NCI-H460 (cell line): ENCODE measurements around the gene LHPP. TPM values are rescaled to one million over a fixed set of nuclear protein-coding genes. Genes with fewer than 3 reads are reported as not detected.

ENCODE experiments used
- DNase-seq: peaks from one replicate; pipeline ENCODE4 v3.0.0-alpha.2; 2016; ENCODE audit warnings: low read depth; ENCODE audit errors: extremely low read depth
- total RNA-seq: library from RNA; depleted of rRNA; stranded (reverse); fragments of >200 nt; shearing (Covaris generic); gene quantifications from 2 replicates; pipeline ENCODE4 v1.2.3, GENCODE V29; 2014

LHPP gene
- total RNA-seq, 1 experiment from 2014 or later: 1.6 TPM

DNA sequence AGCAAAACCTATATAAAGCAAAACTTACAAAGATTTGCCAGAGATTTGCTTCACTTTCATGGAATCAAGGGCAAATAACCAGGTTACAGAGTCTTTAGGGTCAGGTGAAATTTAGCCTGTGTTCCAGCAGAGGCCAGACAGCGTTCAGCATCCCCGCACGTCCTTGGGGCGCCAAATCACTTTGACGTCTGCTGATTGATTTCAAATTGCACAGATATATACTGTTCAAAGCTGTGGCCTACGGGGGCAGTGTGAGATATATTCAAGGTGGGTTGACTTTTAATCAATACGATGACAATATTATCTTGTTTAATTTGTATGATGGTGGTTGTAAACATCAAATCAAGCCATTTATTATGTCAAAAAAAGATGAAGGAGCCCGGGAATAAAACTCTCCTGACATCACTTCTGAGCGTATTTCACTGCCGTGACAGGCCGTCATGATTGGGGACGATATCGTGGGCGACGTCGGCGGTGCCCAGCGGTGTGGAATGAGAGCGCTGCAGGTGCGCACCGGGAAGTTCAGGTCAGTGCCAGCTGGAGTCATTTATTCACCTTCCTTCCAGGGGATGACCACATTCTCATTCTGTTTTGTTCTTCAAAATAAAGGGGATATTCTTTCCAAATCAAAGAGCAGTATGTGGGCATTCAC, 55.2 kb downstream of the LHPP start:
- no peak for DNase-seq

DNA sequence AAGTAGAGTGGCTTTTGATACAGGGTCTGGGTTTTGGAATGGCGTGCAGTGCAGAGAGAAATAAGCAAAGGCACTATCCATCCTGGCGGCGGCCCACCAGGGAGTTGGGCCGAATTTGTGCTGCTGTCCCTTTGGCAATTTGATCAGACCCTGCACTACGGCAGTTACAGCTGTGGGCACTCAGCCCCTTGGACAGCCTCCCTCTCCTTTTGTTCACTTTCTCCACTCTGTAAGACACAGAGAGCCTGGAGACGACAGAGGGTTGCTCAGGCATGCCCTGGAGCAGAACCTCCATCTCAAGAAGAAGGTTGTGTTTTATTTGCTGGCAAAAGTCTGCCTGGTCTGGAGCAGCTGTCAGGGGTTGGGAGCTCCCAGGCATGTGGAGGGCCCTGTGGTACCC, 55.8 kb downstream of the LHPP start:
- DNase-seq: no peak

DNA sequence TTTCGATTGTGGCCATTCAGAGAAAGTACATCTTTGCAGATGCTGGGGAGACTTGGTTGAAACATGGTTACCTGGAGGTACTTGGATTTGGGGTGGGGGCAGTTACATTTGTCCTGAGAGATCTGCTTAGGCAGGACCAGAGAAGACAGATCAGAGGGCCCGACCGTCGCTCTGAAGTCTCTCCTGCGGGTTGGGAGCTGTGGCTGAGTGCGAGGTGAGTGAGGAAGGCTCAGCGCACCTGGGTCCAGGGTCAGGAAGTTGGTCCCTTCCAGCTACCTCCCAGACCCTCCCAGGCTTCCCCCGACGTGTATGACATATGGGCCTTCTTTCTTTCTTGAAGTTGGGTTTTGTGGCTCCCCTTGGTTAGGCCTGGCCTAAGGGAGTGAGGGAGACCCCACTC, 56.3 kb downstream of the LHPP start:
- no peak for DNase-seq

DNA sequence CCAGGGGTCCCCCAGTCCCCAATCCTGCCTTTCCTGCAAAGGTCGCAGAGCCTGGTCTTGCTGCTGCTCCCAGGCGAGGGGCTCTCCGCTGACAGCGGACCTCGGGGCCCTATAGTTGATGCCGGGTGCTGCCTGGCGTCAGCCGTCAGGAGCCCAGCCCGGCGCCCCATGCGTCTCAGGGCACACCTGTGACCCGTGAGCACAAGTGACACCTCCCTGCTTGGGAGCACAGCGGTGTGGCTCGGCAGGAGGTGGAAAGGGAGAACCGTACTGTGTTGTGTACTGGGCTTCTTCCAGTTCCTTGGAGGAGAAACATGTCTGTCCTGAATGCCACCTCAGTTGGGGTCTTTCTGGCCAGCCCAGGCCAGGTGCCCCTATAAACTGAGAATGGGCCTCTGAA, 56.7 kb downstream of the LHPP start:
- DNase-seq: no peak

DNA sequence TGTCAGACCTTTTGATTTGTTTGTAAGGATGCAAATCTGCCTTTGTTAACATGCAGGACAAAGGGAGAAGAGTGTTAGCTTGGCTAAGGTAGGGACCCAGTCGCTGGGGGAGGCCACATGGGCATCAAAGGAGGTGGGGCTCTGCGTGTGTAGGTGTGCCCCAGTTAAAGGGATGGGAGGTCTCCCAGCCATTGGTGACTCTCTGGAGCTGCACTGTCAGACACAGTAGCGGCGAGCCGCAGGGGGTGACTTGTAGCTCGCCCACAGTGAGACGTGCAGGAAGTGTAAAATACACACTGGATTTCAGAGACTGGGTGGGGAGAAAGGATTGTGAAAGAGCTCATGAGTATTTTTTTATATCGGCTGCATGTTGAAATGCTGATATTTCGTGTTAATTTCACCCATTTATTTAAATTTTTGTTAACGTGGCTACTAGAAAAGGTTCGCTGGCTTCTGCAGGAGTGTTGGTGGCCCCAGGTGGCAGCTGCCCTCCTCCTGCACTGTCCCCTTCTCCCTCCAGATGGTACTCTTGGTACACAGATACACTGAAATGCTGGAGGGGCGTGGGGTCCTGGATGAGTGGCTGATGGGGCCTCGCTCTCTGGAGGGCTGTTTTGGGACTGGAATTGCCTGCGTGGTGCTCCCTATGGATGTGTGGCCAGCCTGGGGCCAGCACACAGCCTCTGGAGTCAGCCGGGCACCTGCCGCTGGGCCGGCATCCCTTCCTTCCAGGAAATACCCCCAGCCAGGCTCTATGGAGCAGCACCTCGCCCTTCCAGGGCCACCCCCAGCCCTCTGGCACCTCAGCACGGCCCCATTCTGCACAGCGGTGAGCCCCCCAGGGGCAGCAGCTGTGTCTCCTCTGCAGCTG, 59.2 kb downstream of the LHPP start:
- no peak for DNase-seq

DNA sequence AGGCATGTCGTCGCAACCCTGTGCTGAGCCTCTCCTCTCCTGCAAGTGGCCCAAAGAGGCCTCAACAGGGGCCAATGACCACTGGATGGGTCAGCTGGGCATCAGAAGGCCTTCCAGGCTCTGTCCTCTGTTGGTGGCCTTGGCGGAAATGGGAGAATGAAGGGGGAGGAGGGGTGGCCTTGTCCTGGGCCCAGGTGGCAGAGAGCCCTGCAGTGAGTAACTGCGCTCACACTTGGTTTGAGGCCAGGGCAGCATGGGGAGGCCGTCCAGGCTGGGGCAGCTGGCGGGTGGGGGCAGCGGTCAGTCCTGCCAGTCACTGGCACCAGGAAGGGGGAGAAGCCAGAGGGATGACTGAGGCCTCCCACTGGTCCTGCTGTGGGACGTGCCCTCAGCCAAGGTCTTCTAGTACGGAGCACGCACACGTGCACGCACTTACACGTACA, 59.8 kb downstream of the LHPP start:
- DNase-seq: no peak

DNA sequence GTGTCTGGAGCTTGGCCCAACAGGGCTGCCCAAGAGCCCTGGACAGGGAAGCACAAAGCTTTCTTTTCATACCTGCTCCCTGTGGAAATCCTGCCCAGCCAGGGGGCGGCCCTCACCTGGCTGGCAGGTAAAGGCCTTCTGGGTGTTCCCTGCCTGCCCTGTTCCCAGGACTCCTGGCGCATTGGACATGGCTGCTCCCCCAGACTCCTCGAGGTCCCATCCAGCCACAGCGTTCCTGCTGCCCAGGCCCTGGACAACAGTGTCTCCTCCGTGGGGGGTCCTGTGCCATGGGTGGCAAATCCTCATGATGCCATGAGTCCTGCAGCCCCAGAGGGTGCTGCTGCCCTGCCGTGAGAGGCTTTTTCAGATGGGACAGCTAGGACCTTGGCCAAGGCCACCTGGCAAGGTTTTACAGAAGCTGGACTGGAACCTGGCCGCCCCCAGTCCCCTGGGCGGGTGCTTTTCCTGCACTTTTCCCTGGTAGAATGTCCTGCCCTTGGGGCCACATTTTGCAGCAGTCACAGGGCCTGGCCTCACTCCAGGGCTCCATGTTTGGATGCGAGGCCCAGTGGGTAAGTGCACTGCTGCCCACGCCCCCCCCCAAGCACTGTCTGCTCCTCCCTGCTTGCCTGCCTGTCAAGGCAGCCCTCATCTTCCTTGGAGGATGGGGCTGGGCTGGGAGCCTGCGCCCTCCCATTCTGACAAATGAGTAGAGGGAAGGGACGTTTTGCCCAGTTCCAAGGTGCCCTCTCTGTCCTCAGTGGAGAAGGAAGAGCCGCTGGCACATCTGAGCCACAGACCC, 60.7 kb downstream of the LHPP start:
- no peak for DNase-seq

DNA sequence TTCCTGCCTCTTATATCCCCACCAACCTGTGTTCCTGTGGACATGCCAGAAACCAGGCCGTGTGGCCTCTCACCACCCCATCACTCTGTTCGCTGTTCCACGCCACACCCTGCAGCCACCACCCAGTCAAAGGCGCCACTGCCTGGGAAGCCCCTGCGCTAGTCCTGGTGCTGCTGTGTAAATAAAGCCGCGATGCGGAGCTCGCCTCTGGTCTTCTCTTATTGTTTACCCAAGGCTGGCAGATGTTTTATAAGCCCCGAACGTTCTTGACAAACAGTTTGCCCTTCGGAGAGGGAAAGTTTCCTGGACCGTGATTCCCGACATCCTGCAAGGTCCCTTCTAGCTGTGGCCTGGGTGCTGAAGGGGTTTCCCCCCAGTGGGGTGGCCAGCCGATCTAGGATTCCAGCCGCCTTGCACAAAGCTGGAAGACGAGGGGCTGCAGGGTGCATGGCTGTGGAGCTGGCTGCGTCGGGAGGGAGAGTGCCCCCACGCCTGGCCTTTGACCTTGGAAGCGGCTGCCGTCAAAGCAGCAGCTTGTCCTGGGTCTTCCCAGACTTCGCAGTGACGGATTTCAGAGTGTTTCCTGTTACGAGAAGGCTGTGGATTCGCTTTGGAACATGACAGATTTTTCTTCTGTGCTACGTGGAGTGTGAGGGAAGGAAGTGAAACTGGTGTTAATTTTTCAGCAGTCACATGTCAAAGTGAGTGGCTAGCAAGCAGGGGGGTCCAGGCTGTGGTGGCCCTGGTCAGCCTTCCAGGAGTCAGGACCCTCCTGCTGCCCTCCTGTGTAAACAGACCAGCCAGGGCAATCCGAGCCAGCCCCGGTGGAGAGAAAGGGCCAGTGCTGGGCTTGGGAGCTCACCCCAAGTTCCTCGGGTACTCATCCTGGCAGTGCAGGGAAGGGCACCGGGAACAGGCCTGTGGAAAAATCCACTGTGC, 61.6 kb downstream of the LHPP start:
- DNase-seq: no peak

DNA sequence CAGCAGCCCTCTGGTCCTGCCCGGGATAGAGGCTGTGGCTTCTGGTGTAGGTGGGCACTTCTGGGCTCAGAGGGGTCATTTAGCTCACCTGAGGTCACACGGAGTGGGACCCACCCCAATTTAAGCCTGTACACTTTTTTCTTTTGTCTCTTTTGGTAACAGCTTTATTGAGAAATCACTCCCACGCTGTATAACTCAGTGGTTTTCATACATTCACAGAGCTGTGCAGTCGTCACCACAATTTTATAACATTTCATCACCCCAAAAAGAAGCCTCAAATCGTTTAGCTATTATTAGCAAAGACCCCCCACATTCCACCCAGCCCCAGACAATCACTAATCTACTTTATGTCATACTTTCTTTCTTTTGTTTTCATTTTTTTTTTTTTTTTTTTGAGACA, 62.3 kb downstream of the LHPP start:
- DNase-seq: no peak

DNA sequence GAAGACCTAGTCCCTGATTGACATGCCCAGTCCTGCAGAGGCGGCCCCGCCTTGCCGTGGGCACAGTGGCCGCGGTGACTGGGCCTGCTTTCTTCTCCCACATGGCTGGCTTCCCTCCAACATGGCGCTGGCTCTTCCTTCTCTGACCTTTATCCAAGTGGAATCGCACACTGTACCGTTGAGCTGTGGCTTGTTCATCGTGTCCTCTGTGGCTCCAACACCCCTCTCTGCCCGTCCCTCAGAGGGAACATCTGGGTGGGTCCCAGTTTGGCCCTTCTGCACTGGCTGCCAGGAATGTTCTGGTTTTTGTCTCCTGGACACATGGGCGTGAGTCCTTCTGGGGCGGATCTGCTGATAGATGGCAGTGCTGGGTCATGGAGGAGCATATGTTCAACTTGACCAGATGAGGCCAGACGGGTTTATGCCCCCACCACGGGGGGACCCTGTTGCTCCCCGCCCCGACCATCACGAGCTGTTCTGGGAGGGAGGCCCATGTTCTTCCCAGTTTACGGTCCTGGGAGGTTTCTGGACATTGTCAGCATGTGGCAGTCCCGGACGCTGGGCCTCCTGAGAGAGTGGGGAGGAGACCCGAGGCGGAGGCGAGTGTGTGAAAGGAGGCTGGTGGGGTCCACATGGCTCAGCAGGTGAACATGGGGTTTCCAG, 63.5 kb downstream of the LHPP start:
- no peak for DNase-seq

DNA sequence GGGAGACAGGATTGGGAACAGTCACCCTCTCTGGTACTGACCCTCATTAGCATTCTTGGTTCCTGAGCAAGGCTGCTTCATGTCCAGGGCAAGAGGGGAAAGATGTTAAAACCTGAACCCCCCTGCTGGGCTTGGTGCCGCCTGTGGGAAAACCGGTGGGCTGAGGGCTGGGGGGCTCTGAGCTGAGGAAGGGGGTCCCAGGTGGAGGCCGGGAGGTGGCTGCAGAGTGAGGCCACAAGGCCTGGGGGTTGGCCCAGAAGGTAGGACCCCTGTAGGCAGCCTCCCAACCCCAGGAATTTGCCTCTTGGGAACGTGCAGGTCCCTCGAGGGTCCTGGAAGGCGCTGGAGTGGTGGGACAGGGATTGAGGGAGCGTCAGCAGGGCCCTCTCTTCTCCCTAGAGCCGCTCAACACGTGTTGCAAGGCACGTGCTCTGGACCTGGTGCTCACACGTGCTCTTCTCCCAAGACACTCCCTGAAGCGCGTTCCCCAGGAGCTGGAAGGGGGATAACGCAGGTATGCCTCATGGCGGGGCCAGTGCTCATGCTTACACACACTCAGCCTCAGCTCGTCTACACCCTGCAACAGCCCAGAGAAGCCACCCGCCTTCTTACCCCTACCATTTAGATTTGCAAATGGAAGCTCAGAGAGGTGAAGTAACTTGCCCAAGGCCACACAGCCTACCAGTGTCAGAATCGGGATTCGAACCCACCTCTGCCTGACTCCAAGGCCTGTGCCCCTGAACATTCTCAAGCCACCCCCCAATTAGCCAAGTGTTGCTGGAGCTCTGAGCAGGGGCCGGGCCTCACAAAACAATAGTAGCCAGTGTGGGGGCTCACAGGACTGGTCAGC, 64.4 kb downstream of the LHPP start:
- no peak for DNase-seq

DNA sequence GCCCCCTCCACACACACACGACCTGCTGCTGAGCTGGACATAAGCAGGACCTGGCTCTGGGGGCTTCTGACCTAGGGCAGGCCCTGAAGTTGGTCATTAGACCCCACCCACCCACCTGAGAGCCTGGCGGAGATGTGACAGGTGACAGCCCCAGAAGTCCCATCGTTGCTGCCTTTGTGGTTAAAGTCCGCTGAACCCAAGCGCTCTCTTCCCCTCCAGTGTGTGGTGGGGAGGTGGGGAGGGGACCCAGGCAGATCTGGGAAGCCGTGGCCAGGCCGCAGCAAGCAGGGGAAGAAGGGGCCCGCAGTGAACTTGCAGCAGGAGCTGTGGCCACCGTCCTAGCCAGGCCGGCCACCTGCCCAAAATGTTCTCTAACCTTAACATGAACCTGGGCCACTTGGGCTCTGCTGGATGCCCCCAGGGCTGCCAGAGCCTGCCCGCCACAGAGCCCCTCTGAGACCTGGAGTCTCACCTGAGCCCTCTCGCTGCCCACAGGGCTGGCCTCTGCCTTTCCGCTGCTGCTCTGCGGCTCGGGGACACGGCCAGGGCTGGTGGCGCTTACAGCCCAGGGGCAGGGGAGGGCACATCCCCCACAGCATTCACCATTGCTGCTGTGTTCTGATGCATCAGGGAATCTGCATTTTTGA, 65.1 kb downstream of the LHPP start:
- DNase-seq: no peak

DNA sequence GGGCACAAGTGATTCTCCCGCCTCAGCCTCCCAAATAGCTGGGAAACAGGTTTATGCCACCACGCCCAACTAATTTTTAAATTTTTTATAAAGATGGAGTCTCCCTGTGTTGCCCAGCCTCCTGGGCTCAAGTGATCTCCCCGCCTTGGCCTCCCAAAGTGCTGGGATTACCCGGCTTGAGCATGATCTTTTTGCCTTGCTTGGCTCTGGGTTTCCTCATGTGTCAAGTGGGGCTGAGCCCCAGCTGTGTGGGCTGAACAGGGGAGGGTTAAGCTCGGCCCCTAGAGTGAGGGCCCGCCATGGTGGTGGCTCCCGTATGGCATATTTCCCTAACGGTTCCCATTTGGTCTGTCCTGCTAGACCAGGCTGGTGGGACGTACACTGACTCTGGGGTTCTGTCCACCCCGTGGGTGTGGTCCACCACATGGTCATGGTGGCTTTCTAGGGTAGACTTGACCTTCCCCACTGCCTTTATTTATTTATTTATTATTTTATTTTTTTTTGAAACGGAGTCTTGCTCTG, 66.3 kb downstream of the LHPP start:
- no peak for DNase-seq

DNA sequence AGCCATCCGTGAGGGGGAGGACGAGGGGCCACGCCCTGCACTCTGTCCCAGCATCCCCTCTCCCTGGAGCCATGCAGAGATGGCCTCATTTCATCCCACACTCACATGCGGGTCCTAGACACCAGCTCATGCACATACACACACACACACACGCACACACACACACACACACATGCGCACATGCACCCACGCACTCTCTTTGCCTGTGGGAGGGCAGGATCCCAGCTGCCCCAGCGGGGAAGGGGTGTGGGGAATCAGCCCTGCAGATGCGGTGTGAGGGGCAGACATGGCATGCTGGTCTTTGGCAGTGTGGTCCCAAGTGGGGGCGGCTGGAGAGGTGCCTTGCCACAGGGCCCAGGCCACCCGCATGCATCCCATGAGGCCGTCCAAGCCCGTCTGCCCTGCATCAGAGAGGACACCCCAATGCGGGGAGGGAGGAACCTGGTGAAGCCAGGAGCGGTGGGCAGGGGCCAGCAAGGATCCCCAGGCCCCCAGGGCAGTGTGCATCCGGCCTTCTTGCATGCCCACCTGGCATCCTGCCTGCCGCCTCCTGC, 68.1 kb downstream of the LHPP start:
- no peak for DNase-seq

DNA sequence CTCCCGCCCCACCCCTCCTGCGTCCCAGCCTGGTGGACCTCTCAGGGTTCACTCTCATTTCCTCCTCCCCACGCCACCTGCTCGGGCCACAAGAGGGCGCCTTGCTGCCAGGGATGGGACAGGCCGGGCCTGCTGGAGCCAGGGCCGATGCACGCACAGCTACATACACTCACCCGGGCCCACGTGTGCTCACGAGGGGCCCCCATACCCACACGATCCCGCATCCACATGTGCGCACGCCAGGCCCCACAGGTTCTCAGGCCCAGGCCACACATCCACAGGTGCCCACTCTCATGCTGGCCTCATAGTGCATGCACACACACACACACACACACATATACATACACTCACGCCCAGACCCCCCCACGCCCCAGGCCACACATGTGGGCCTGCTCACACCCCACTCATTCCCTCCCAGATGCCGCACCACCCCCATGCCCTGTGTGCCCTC, 68.6 kb downstream of the LHPP start:
- DNase-seq: peak; percentile 82

DNA sequence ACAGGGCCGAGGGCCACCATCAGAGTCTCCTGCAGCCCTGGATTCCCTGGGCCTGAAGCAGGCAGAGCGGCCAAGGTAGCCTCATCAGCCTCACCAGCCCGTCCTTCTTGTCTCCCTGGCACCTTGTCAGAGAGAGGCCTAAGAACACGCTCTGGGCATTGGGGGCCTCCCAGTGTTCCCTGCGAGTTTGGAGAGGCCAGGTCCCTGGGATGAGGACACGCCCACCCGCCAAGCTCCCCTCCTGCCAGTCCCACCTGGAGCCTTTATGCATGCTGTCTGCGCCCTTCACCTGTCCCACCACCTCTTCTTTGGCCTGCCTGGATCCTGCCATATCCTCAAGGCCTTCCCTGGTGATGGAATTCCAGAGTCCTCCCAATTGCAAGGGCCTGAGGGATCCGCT, 69.2 kb downstream of the LHPP start:
- DNase-seq: no peak

DNA sequence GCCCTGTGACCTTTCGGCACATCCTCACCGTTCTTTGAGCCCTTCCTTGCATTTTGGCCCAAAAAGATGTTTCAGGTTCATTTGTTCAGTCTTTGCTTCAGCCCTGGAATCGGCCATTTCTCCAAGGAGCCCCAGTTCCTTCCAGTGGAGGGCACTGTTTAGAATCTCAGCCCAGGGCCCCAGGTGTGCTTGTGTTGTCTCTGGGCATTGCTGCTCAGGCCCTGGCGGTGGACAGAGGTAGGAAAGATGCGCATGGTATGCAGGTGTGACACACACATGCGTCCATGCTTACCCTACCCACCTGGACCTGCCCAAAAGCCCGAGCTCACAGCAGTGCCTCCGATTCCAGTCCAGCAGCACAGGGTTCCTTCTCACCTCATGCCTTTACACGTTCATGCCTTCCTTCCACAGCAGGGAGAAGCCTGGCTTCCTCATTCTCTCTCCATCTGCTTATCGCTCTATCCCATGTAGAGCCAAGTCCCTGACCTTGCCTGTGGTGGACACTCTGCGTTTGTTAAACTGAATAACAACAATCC, 70.6 kb downstream of the LHPP start:
- peak; percentile 9 for DNase-seq
